GM12878 (cell line): Measurements from ENCODE around the gene PTPRJ. TPM values are rescaled to one million over a fixed set of nuclear protein-coding genes. Genes with fewer than 3 reads are reported as not detected.

Experiments
- ATAC-seq: fragments of 200-7000 bp; cut with Tn5 transposase; 3 replicates; pipeline ENCODE4 v1.9.1; 2020; ENCODE audit warnings: mild to moderate bottlenecking, moderate library complexity
- BruUV-seq: library from RNA; stranded (reverse); fragments of 400-500 nt; replicated peaks from 2 replicates; lab custom pipeline; 2021; lab: Mats Ljungman, UMichigan
- CTCF ChIA-PET: fragments of 300-600 bp; sonication (Branson Sonifier 250); formaldehyde crosslinking; extraction: SDS; loops from one replicate; lab custom pipeline; 2021; ENCODE audit warnings: inconsistent platforms; lab: Yijun Ruan, JAX
- POLR2A ChIA-PET: fragments of 350-600 bp; formaldehyde crosslinking; extraction: SDS; loops from one replicate; lab custom pipeline; 2021; ENCODE audit warnings: inconsistent platforms; lab: Charles Lee
- RAD21 ChIA-PET: fragments of 300-600 bp; sonication (Branson Sonifier 250); formaldehyde crosslinking; loops from one replicate; lab custom pipeline; 2023; ENCODE audit warnings: antibody characterized with exemption; ENCODE audit not compliant: unreplicated experiment; lab: Charles Lee
- SMC1A ChIA-PET: fragments of 300-600 bp; sonication (Branson Sonifier 250); formaldehyde crosslinking; loops from one replicate; lab custom pipeline; 2023; ENCODE audit not compliant: unreplicated experiment, uncharacterized antibody; lab: Charles Lee
- DNase-seq: peaks from one replicate; pipeline ENCODE4 v3.0.0-alpha.2; 2011; ENCODE audit warnings: low read depth, low spot score
- FAIRE-seq: peaks from 3 replicates; lab custom pipeline; 2011; peaks lifted over from hg19 to GRCh38; lab: Jason Lieb, UNC
- H2AFZ ChIP-seq: 2 replicates; pipeline ENCODE4 v1.6.0; 2011; ENCODE audit warnings: low read depth, low read length, control low read depth; ENCODE audit not compliant: control insufficient read depth
- H3K27ac ChIP-seq: 2 replicates; pipeline ENCODE4 v1.5.1; 2011; ENCODE audit warnings: control low read depth; ENCODE audit not compliant: control insufficient read depth, insufficient read depth
- H3K27me3 ChIP-seq, 2 experiments: replicated peaks in 1 of 2; 2 replicates each; pipeline versions ENCODE4 v1.6.0 to v1.6.1; 2011; ENCODE audit warnings: low read length in 1 of 2; ENCODE audit not compliant: control insufficient read depth in 2 of 2, insufficient read depth in 2 of 2
- H3K36me3 ChIP-seq, 2 experiments: 2 replicates each; pipeline ENCODE4 v1.5.1; 2011; ENCODE audit warnings: low read length in 1 of 2; ENCODE audit not compliant: control insufficient read depth in 2 of 2, insufficient read depth in 2 of 2
- H3K4me1 ChIP-seq: 2 replicates; pipeline ENCODE4 v1.6.1; 2011; ENCODE audit warnings: mild to moderate bottlenecking, low read length, moderate library complexity, mixed read lengths; ENCODE audit not compliant: control insufficient read depth, insufficient read depth
- H3K4me2 ChIP-seq: 2 replicates; pipeline ENCODE4 v1.6.0; 2011; ENCODE audit warnings: control low read depth; ENCODE audit not compliant: control insufficient read depth, insufficient read depth
- H3K4me3 ChIP-seq: fragments of 200-600 bp; sonication (generic); 2 replicates; pipeline ENCODE4 v1.5.1; 2016
- H3K79me2 ChIP-seq: 2 replicates; pipeline ENCODE4 v1.6.0; 2011; ENCODE audit warnings: low read length; ENCODE audit not compliant: control insufficient read depth, insufficient read depth
- H3K9ac ChIP-seq: 2 replicates; pipeline ENCODE4 v1.8.0; 2011; ENCODE audit warnings: low read length, control low read depth, mixed read lengths; ENCODE audit not compliant: control insufficient read depth, insufficient read depth
- H3K9me3 ChIP-seq: replicated peaks from 3 replicates; pipeline ENCODE4 v1.5.1; 2011; ENCODE audit warnings: mild to moderate bottlenecking, low read length; ENCODE audit not compliant: control insufficient read depth, insufficient read depth
- H4K20me1 ChIP-seq: 2 replicates; pipeline ENCODE4 v1.6.0; 2011; ENCODE audit not compliant: control insufficient read depth, insufficient read depth
- BACH1 ChIP-seq: fragments of 450-650 bp; IDR thresholded peaks from 2 replicates; pipeline ENCODE4 v1.6.1; 2017; ENCODE audit warnings: mild to moderate bottlenecking, borderline replicate concordance
- CEBPB ChIP-seq, 2 experiments: fragments of 150-350 bp in 1 of 2; IDR thresholded peaks; 2 replicates each; pipeline ENCODE4 v1.6.1; 2012 to 2014; ENCODE audit warnings: low read depth in 2 of 2, low read length in 2 of 2, borderline replicate concordance in 1 of 2, inconsistent platforms in 1 of 2
- HDAC2 ChIP-seq: fragments of 200-600 bp; sonication (generic); IDR thresholded peaks from 2 replicates; pipeline ENCODE4 v1.6.1; 2017
- MXI1 ChIP-seq: fragments of 150-350 bp; IDR thresholded peaks from 2 replicates; pipeline ENCODE4 v1.6.1; 2011; ENCODE audit warnings: low read depth, mild to moderate bottlenecking, inconsistent platforms, low read length, improper control_type of control experiment
- NFYA ChIP-seq: IDR thresholded peaks from 2 replicates; pipeline ENCODE4 v1.6.1; 2011; ENCODE audit warnings: low read depth, mild to moderate bottlenecking, low read length, improper control_type of control experiment, borderline replicate concordance
- PAX8 ChIP-seq: fragments of 450-650 bp; IDR thresholded peaks from 2 replicates; pipeline ENCODE4 v1.6.1; 2017; ENCODE audit warnings: mild to moderate bottlenecking, moderate library complexity
- REST ChIP-seq: IDR thresholded peaks from 2 replicates; pipeline ENCODE4 v1.6.1; 2012; ENCODE audit warnings: mild to moderate bottlenecking, low read depth, low read length
- TAF1 ChIP-seq: IDR thresholded peaks from 2 replicates; pipeline ENCODE4 v1.6.1; 2011; ENCODE audit warnings: mild to moderate bottlenecking, low read depth, low read length, borderline replicate concordance
- ZBTB40 ChIP-seq: fragments of 450-650 bp; IDR thresholded peaks from 2 replicates; pipeline ENCODE4 v1.6.1; 2016; ENCODE audit warnings: mild to moderate bottlenecking, moderate library complexity, borderline replicate concordance
- ZZZ3 ChIP-seq: IDR thresholded peaks from 2 replicates; pipeline ENCODE4 v1.6.1; 2011; ENCODE audit warnings: low read depth; ENCODE audit not compliant: control insufficient read depth, insufficient read length
- WGBS: methylation state at CpG from one replicate; pipeline ENCODE4 v1.1.6; 2016; ENCODE audit warnings: low lambda C conversion rate; ENCODE audit not compliant: insufficient replicate concordance, insufficient coverage; ENCODE audit errors: missing lambda C conversion rate; 5-methylcytosine and 5-hydroxymethylcytosine counted together
- in situ Hi-C: fragments of 300-500 bp; cut with MboI; formaldehyde crosslinking; loops from 9 replicates; pipeline ENCODE4 v1.14.3; 2018; ENCODE audit warnings: mixed read lengths
- intact Hi-C: fragments of 100-400 bp; cut with micrococcal nuclease; formaldehyde crosslinking; loops from one replicate; pipeline ENCODE4 v1.14.2; 2022; ENCODE audit not compliant: unreplicated experiment
- polyA plus RNA-seq, 11 experiments: library from polyadenylated mRNA; depleted of rRNA in 4 of 11; unstranded in 6 of 11; stranded (reverse) in 5 of 11; fragments of >200 nt; fragmentation: Nextera tagmentation in 4 of 11; fragmentation: Illumina TruSeq in 1 of 11; extraction: Ambion mirVana in 4 of 11; extraction: Trizol in 1 of 11; gene quantifications; 1 replicate in 1 of 11; 2 replicates in 10 of 11; pipeline versions ENCODE4 v1.2.1 to v1.2.3, GENCODE V29; 2011 to 2016; ENCODE audit warnings: inconsistent platforms in 2 of 11, missing spikeins in 2 of 11, low read depth in 1 of 11
- total RNA-seq, 4 experiments: library from RNA; depleted of rRNA in 3 of 4; stranded (reverse); fragments of >200 nt in 3 of 4; fragmentation: Illumina TruSeq in 1 of 4; extraction: Trizol in 1 of 4; gene quantifications; 2 replicates each; pipeline versions ENCODE4 v1.2.1 to v1.2.3, GENCODE V29; 2013 to 2021

The PTPRJ gene
- total and polyA plus RNA-seq, 10 of the 15 experiments (the other 5 are each of a cell fraction or from before 2014, with no cell fraction given): 0.22 to 22.4 (median 7.4) TPM

GRCh38 chr11:47997063-47998053, 17.0 kb downstream of the PTPRJ start (continued):
- TF ChIP-seq REST (no peak), TAF1 (no peak)
- TF ChIP-seq, all 136 proteins: peak for 0

- in situ Hi-C loops (loop anchor here (5.0 kb wide), 1 partner anchor 49 kb away; no protein-coding TSS in a partner anchor), intact Hi-C loops (no loop called here)
- H3K36me3 ChIP-seq: 0 out of 4 replicates have a peak, but pooled peaks cover 0 to 2% of the 10 kb centered on the region in 2 experiments
- no peak overlapping the region for H3K4me3 ChIP-seq
- CTCF ChIA-PET: interaction anchor here (1.4 kb wide), 1 partner anchor 110 kb away, joined by 3 read pairs; no protein-coding TSS in a partner anchor
- no peaks in the 10 kb centered on the region for H4K20me1 ChIP-seq
- ATAC-seq (no peak), FAIRE-seq (no peak), DNase-seq (no peak)
- H3K79me2 ChIP-seq: peaks cover 33% of the 10 kb centered on the region
- H3K9ac ChIP-seq: no peak overlapping the region
- H2AFZ ChIP-seq: no peak overlapping the region
- TF ChIP-seq BACH1: no peak
- no peak for TF ChIP-seq HDAC2
- no peak for TF ChIP-seq NFYA
- TF ChIP-seq ZBTB40: no peak
- no peak for TF ChIP-seq CEBPB (IDR thresholded peaks at IDR 0.05; ENCODE audit: borderline replicate concordance in 1 of 2, low read depth in 2 of 2, low read length in 2 of 2)
- TF ChIP-seq PAX8: no peak
- no peak for TF ChIP-seq MXI1
- TF ChIP-seq ZZZ3: no peak
- H3K9me3 ChIP-seq: no peaks in the 10 kb centered on the region
- RAD21 ChIA-PET: interaction anchor here (0.5 to 1.3 kb wide), 3 partner anchors 9 to 432 kb away, joined by 3 to 6 read pairs (median 3); no protein-coding TSS in a partner anchor
- WGBS: 80% methylated on average over 5 of the region's 5 CpGs
- POLR2A ChIA-PET: interaction anchor here (0.5 to 1.4 kb wide), 4 partner anchors 9 to 142 kb away, joined by 3 to 10 read pairs (median 4); no protein-coding TSS in a partner anchor
- no peaks in the 10 kb centered on the region; a peak in 1 of 4 replicates for H3K27me3 ChIP-seq
- peaks cover 40% of the 10 kb centered on the region for H3K4me1 ChIP-seq
- SMC1A ChIA-PET: interaction anchor here (0.7 to 2.7 kb wide), 6 partner anchors 11 to 150 kb away, joined by 3 to 15 read pairs (median 4); partner anchors contain the start of gene NUP160
- no peak overlapping the region for H3K27ac ChIP-seq
- BruUV-seq: no TSS peak
- no peak overlapping the region for H3K4me2 ChIP-seq
These were observed 18.0 kb downstream of the PTPRJ start for GRCh38 chr11:47998345-47998732.
